Psoas muscle (tissue), 8 donors: ENCODE results near the gene CTSF. TPM values are rescaled to one million over a fixed set of nuclear protein-coding genes. Genes with fewer than 3 reads are reported as not detected.

Experiments used
- ATAC-seq, 4 donors: fragments of 200-7000 bp; cut with Tn5 transposase; one replicate each; pipeline ENCODE4 v1.9.1; 2020; ENCODE audit warnings: moderate library complexity in 3 of 4, mild to moderate bottlenecking in 2 of 4
- DNase-seq, 2 donors: peaks; one replicate each; pipeline ENCODE4 v3.0.0-alpha.2; 2020
- H3K27ac ChIP-seq: fragments of 200-600 bp; one replicate; pipeline ENCODE4 v1.8.0; 2022
- H3K27me3 ChIP-seq, 3 donors: fragments of 200-600 bp in 1 of 3; one replicate each; pipeline versions ENCODE4 v1.6.1 to v1.8.0; 2013 to 2022; ENCODE audit warnings: low read length in 2 of 3, mild to moderate bottlenecking in 2 of 3, moderate library complexity in 1 of 3; ENCODE audit not compliant: insufficient read depth in 3 of 3
- H3K36me3 ChIP-seq, 2 donors: fragments of 200-600 bp in 1 of 2; one replicate each; pipeline versions ENCODE4 v1.6.1 to v1.8.0; 2013 to 2022; ENCODE audit warnings: low read depth in 1 of 2, mild to moderate bottlenecking in 1 of 2, moderate library complexity in 1 of 2; ENCODE audit not compliant: insufficient read depth in 1 of 2
- H3K4me1 ChIP-seq: fragments of 200-600 bp; one replicate; pipeline ENCODE4 v1.8.0; 2022
- H3K4me3 ChIP-seq: fragments of 200-600 bp; one replicate; pipeline ENCODE4 v1.8.0; 2022; ENCODE audit warnings: mild to moderate bottlenecking
- H3K9me3 ChIP-seq: fragments of 200-600 bp; one replicate; pipeline ENCODE4 v1.8.0; 2022
- CTCF ChIP-seq: fragments of 200-600 bp; IDR thresholded peaks from one replicate; pipeline ENCODE4 v1.8.0; 2022; ENCODE audit warnings: antibody characterized with exemption
- WGBS, 3 donors: extraction: QIAGEN DNeasy Blood & Tissue Kit; methylation state at CpG; one replicate each; pipeline versions ENCODE4 v1.1.6 to v1.1.7; 2013; 5-methylcytosine and 5-hydroxymethylcytosine counted together
- intact Hi-C, 2 donors: fragments of 100-400 bp; cut with DNase I; formaldehyde crosslinking; loops; one replicate each; pipeline versions ENCODE4 v1.11.0 to v1.14.2; 2022
- long read RNA-seq, 2 donors: library from polyadenylated mRNA; unstranded; transcript quantifications; one replicate each; pipeline ENCODE4 v2.0.0, GENCODE V29; 2021
- polyA plus RNA-seq, 3 donors: library from polyadenylated mRNA; stranded (reverse); fragments of 200-250 nt; gene quantifications; one replicate each; pipeline ENCODE4 v1.2.3, GENCODE V29; 2013
- total RNA-seq, 4 donors: library from RNA; stranded (reverse); fragmentation: NEBNext Ultra II Directional in 2 of 4; extraction: Animal tissue kit (Norgen Biotek cat#: 25700) in 2 of 4; gene quantifications; one replicate each; pipeline versions ENCODE4 v1.2.1 to v1.2.4, GENCODE V29; 2021 to 2023
- donor health status: healthy with polysubstance abuse.
- donor health status: DM: no; HTN: no; CAD: no; lungs with moderate emphysema.
- donor health status: Bipolar disorder and iron deficiency.
- donor health status: healthy.
- donor health status: DM: yes; HTN: yes; CAD: no.
- donor health status: DM: no; HTN: no; CAD: no.
- donor health status: DM: no; HTN: no; CAD: no.
- donor health status: DM: yes; HTN: yes; CAD: no.

Gene CTSF
- 10 to 100 TPM; 31.5 to 79.0 (median 50.3) TPM for total RNA-seq
- 10 to 100 TPM; 16.5 to 33.0 (median 31.5) TPM for polyA plus RNA-seq
- long read RNA-seq, donor 1, transcript CTSF-201 (13 exons, 2,035 nt), result major isoform, 136 of 171 reads
- long read RNA-seq, donor 1, partial matches to known transcripts, result 23 of 171 reads
- long read RNA-seq, donor 1, other reads (novel, unspliced or antisense), result 12 of 171 reads
- long read RNA-seq, donor 2, transcript CTSF-201 (13 exons, 2,035 nt), result major isoform, 131 of 164 reads
- long read RNA-seq, donor 2, partial matches to known transcripts, result 15 of 164 reads
- long read RNA-seq, donor 2, other reads (novel, unspliced or antisense), result 15 of 164 reads

GRCh38 chr11:66568124-66568916 lies at the start of gene CTSF:
Gene CTSF (minus strand): TSS chr11:66568606. CDS start chr11:66568486, 120 bp downstream.
- Histone ChIP-seq H3K4me3 (peak within 1 kb of the TSS; percentile 72), H3K27ac (peak within 1 kb of the TSS; percentile 65), H3K4me1 (peaks cover 12% of the 10 kb centered on the region), H3K27me3 (no peaks in the 10 kb centered on the region), H3K36me3 (peaks cover 0 to 41% of the 10 kb centered on the region in 2 donors), H3K9me3 (no peaks in the 10 kb centered on the region)
- ATAC-seq, result peak; percentile 96 to 99 (median 98)
- DNase-seq, result peak; percentile 89 to 95
- WGBS, 3 donors, result 2 to 4% (median 3%) methylated on average over 60 to 77 of the region's 77 CpGs
- no peak for TF ChIP-seq CTCF
- intact Hi-C loops, result no loop called here

- WGBS, 3 donors, result 1 to 2% (median 1%) methylated on average over 24 to 38 of the region's 38 CpGs
Observed at GRCh38 chr11:66617155-66617834, 48.9 kb upstream of the CTSF start.

DNA sequence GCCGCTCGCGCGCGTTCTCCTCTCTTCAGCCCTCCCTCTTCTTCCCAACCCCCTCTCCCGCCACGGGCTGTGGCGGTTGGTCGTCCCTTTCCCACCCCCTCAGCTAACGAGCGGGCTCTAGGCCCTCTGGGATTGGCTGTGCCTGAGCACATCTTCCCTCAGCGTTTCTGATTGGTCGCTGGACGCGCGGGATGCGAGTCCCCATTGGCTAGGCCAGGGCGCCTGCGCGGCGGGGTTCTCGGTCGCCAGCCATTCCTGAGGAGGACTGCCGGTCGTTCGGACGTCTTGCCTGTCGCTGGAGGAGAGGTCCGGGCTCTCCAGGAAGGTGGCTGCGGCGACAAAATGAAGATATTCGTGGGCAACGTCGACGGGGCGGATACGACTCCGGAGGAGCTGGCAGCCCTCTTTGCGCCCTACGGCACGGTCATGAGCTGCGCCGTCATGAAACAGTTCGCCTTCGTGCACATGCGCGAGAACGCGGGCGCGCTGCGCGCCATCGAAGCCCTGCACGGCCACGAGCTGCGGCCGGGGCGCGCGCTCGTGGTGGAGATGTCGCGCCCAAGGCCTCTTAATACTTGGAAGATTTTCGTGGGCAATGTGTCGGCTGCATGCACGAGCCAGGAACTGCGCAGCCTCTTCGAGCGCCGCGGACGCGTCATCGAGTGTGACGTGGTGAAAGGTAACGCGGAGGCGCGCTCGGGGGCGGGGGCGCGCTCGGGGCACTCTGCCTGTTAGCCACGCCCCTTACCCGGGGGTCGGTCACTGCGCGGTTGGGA lies 48.2 kb upstream of the CTSF start, which contains the start of gene RBM14:
Gene RBM14 (plus strand): TSS at position 252 of the 776 bp plus-strand sequence. CDS start 91 bp downstream, at position 343.
- Histone ChIP-seq H3K36me3 (peaks cover 0 to 9% of the 10 kb centered on the region in 2 donors), H3K27me3 (no peaks in the 10 kb centered on the region), H3K4me1 (peaks cover 40% of the 10 kb centered on the region), H3K9me3 (no peaks in the 10 kb centered on the region), H3K4me3 (peak within 1 kb of the TSS; percentile 98), H3K27ac (peak within 1 kb of the TSS; percentile 99)
- peak; percentile 95 to 99 (median 98) for ATAC-seq
- intact Hi-C loops, result loop anchor here in 1 of 2 donors (2.0 kb wide), 1 partner anchor 20 kb away; no protein-coding TSS in a partner anchor
- no peak for TF ChIP-seq CTCF
- DNase-seq, result peak; percentile 99 to 100
- 0 to 1% (median 0%) methylated on average over 77 to 90 of the region's 90 CpGs for WGBS, 3 donors

More at GRCh38 chr11:66617155-66617834, 48.9 kb upstream of the CTSF start:
- intact Hi-C loops, result loop anchor here in 1 of 2 donors (2.0 kb wide), 1 partner anchor 20 kb away; no protein-coding TSS in a partner anchor
- Histone ChIP-seq H3K9me3 (no peaks in the 10 kb centered on the region), H3K4me1 (peaks cover 48% of the 10 kb centered on the region), H3K27ac (peak overlapping the region; percentile 99), H3K36me3 (peaks cover 0 to 17% of the 10 kb centered on the region in 2 donors), H3K27me3 (no peaks in the 10 kb centered on the region), H3K4me3 (peak overlapping the region; percentile 98)
- peak; percentile 81 to 87 for DNase-seq
- ATAC-seq, result peak in 2 of 4 donors; percentile 39 to 42
- no peak for TF ChIP-seq CTCF

- no peaks in the 10 kb centered on the region for H3K27me3 ChIP-seq
- ATAC-seq (no peak), DNase-seq (no peak)
- no peak overlapping the region for H3K4me3 ChIP-seq
- peaks cover 0 to 7% of the 10 kb centered on the region in 2 donors for H3K36me3 ChIP-seq
- H3K27ac ChIP-seq, result no peak overlapping the region
- no peak for TF ChIP-seq CTCF
- 92 to 95% (median 94%) methylated on average over 13 of the region's 13 CpGs for WGBS, 3 donors
- intact Hi-C loops, result no loop called here
- H3K9me3 ChIP-seq, result no peaks in the 10 kb centered on the region
- H3K4me1 ChIP-seq, result peaks cover 18% of the 10 kb centered on the region
Observed at GRCh38 chr11:66614073-66614472, 45.7 kb upstream of the CTSF start.
